Renal cortical epithelial cell (primary cell): ENCODE results near the gene NDUFAF2. TPM values are rescaled to one million over a fixed set of nuclear protein-coding genes. Genes with fewer than 3 reads are reported as not detected.
"Not testable (repeated sequence)": the region's sequence is repeated elsewhere in the genome, so short reads cannot be mapped to it uniquely, and the experiment has no call there.

Experiments
- DNase-seq: peaks from one replicate; pipeline ENCODE4 v3.0.0-alpha.2; 2011; ENCODE audit warnings: low read depth
- total RNA-seq: library from RNA; depleted of rRNA; stranded (reverse); fragments of >200 nt; gene quantifications from 2 replicates; pipeline ENCODE4 v1.2.3, GENCODE V29; 2014

Gene NDUFAF2
- total RNA-seq, 1 donor from 2014 or later: 19.5 TPM

- DNase-seq: no peak
These were observed 105.3 kb downstream of the NDUFAF2 start for GRCh38 chr5:61050292-61050691.

- DNase-seq: peak; percentile 80
These were observed 106.3 kb downstream of the NDUFAF2 start for GRCh38 chr5:61051267-61051666.

GRCh38 chr5:61052882-61053281 lies 107.9 kb downstream of the NDUFAF2 start:
- peak; percentile 99 for DNase-seq

GRCh38 chr5:61053937-61054336 lies 108.9 kb downstream of the NDUFAF2 start:
- peak; percentile 63 for DNase-seq

- peak; percentile 74 for DNase-seq
These were observed 110.5 kb downstream of the NDUFAF2 start for GRCh38 chr5:61055434-61056006.

GRCh38 chr5:61059499-61059898 lies 114.5 kb downstream of the NDUFAF2 start:
- no peak for DNase-seq

- DNase-seq: no peak
These were observed 124.1 kb downstream of the NDUFAF2 start for GRCh38 chr5:61069150-61069549.

- peak; percentile 46 for DNase-seq
These were observed 126.5 kb downstream of the NDUFAF2 start for GRCh38 chr5:61071526-61071925.

- no peak for DNase-seq
These were observed 131.6 kb downstream of the NDUFAF2 start for GRCh38 chr5:61076626-61077025.

- DNase-seq: no peak
These were observed 136.7 kb downstream of the NDUFAF2 start for GRCh38 chr5:61081741-61082140.

- peak; percentile 2 for DNase-seq
These were observed 137.7 kb downstream of the NDUFAF2 start for GRCh38 chr5:61082516-61083280.

- DNase-seq: no peak
These were observed 139.7 kb downstream of the NDUFAF2 start for GRCh38 chr5:61084658-61085057.

GRCh38 chr5:61085885-61086284 lies 140.9 kb downstream of the NDUFAF2 start:
- DNase-seq: no peak

- DNase-seq: no peak
These were observed 142.9 kb downstream of the NDUFAF2 start for GRCh38 chr5:61087921-61088320.

- no peak for DNase-seq
These were observed 144.3 kb downstream of the NDUFAF2 start for GRCh38 chr5:61089351-61089750.

GRCh38 chr5:61093046-61093771 lies 148.2 kb downstream of the NDUFAF2 start:
- DNase-seq: not testable (repeated sequence)

GRCh38 chr5:61097465-61097864 lies 152.5 kb downstream of the NDUFAF2 start:
- no peak for DNase-seq

- no peak for DNase-seq
These were observed 153.4 kb downstream of the NDUFAF2 start for GRCh38 chr5:61098251-61098995.

GRCh38 chr5:61100437-61100836 lies 155.4 kb downstream of the NDUFAF2 start:
- no peak for DNase-seq

GRCh38 chr5:61114441-61114840 lies 169.4 kb downstream of the NDUFAF2 start:
- DNase-seq: no peak

- no peak for DNase-seq
These were observed 171.0 kb downstream of the NDUFAF2 start for GRCh38 chr5:61115968-61116367.

GRCh38 chr5:61119066-61119465 lies 174.1 kb downstream of the NDUFAF2 start:
- DNase-seq: no peak
